Measurements from ENCODE around the gene UXT. TPM values are rescaled to one million over a fixed set of nuclear protein-coding genes. Genes with fewer than 3 reads are reported as not detected.

Gene UXT
- total and polyA plus RNA-seq, 7 donors, result 102 to 334 (median 159) TPM

GRCh38 chrX:47623540-47624027 lies 35.4 kb downstream of the UXT start:
- H3K4me1 ChIP-seq, result peaks cover 0 to 5% (median 0%) of the 10 kb centered on the region in 4 donors
- intact Hi-C loops (cut with DNase I), result no loop called here
- TF ChIP-seq POLR2A (IDR thresholded peaks at IDR 0.05) (no peak), EP300 (IDR thresholded peaks at IDR 0.05) (no peak), POLR2AphosphoS5 (IDR thresholded peaks at IDR 0.05) (no peak), CTCF (IDR thresholded peaks at IDR 0.05) (no peak)
- H3K27me3 ChIP-seq, result peaks cover 0 to 10% (median 0%) of the 10 kb centered on the region in 3 donors
- 0 to 1% methylated on average over 35 of the region's 35 CpGs for WGBS, 2 donors
- no peaks in the 10 kb centered on the region for H3K36me3 ChIP-seq
- DNase-seq, result no peak
- H3K4me3 ChIP-seq, result peak overlapping the region in 2 of 4 donors; percentile 5 to 15
- no peak overlapping the region for H3K27ac ChIP-seq
- H3K9me3 ChIP-seq, result no peaks in the 10 kb centered on the region

GRCh38 chrX:47621851-47622250 lies 37.1 kb downstream of the UXT start:
- WGBS, 2 donors, result 77 to 87% methylated on average over 6 of the region's 6 CpGs
- TF ChIP-seq CTCF (IDR thresholded peaks at IDR 0.05) (no peak), POLR2AphosphoS5 (IDR thresholded peaks at IDR 0.05) (no peak), EP300 (IDR thresholded peaks at IDR 0.05) (no peak), POLR2A (IDR thresholded peaks at IDR 0.05) (no peak)
- intact Hi-C loops (cut with DNase I), result loop anchor here (2.0 kb wide), 1 partner anchor 61 kb away; the partner anchor contains the start of gene ARAF
- Histone ChIP-seq H3K4me1 (peaks cover 0 to 5% (median 0%) of the 10 kb centered on the region in 4 donors), H3K36me3 (no peaks in the 10 kb centered on the region), H3K9me3 (no peaks in the 10 kb centered on the region), H3K27ac (no peak overlapping the region), H3K4me3 (no peak overlapping the region), H3K27me3 (peaks cover 0 to 10% (median 0%) of the 10 kb centered on the region in 3 donors)
- DNase-seq, result no peak

- Histone ChIP-seq H3K27me3 (peaks cover 0 to 10% (median 0%) of the 10 kb centered on the region in 3 donors), H3K9me3 (no peaks in the 10 kb centered on the region), H3K36me3 (no peaks in the 10 kb centered on the region), H3K4me3 (no peak overlapping the region), H3K27ac (no peak overlapping the region), H3K4me1 (peaks cover 0 to 5% (median 0%) of the 10 kb centered on the region in 4 donors)
- WGBS, 2 donors, result 52 to 53% methylated on average over 9 of the region's 9 CpGs
- TF ChIP-seq POLR2A (IDR thresholded peaks at IDR 0.05) (no peak), EP300 (IDR thresholded peaks at IDR 0.05) (no peak), CTCF (IDR thresholded peaks at IDR 0.05) (no peak), POLR2AphosphoS5 (IDR thresholded peaks at IDR 0.05) (no peak)
- no peak for DNase-seq
- intact Hi-C loops (cut with DNase I), result loop anchor here (2.0 kb wide), 1 partner anchor 59 kb away; the partner anchor contains the start of gene ARAF
Measured at GRCh38 chrX:47620303-47620685, 38.7 kb downstream of the UXT start.

- peak; percentile 86 for DNase-seq
- Histone ChIP-seq H3K4me1 (peaks cover 0 to 5% (median 0%) of the 10 kb centered on the region in 4 donors), H3K36me3 (no peaks in the 10 kb centered on the region), H3K9me3 (no peaks in the 10 kb centered on the region), H3K27me3 (peaks cover 0 to 10% (median 0%) of the 10 kb centered on the region in 3 donors), H3K4me3 (peak within 1 kb of the TSS in 3 of 4 donors; percentile 16 to 40 (median 35)), H3K27ac (no peak within 1 kb of the TSS)
- WGBS, 2 donors, result 2 to 5% methylated on average over 88 of the region's 88 CpGs
- TF ChIP-seq POLR2AphosphoS5 (IDR thresholded peaks at IDR 0.05) (no peak), CTCF (IDR thresholded peaks at IDR 0.05) (no peak), POLR2A (IDR thresholded peaks at IDR 0.05) (no peak), EP300 (IDR thresholded peaks at IDR 0.05) (no peak)
- intact Hi-C loops (cut with DNase I), result loop anchor here (2.0 kb wide), 1 partner anchor 59 kb away; the partner anchor contains the start of gene ARAF
Measured at GRCh38 chrX:47619486-47620302, 39.3 kb downstream of the UXT start, which contains the start of gene SYN1. TSS of gene SYN1 (minus strand) at chrX:47619857. CDS start at chrX:47619728, 129 bp downstream.
